ENCODE results near the gene OTOGL.

The OTOGL gene

DNA sequence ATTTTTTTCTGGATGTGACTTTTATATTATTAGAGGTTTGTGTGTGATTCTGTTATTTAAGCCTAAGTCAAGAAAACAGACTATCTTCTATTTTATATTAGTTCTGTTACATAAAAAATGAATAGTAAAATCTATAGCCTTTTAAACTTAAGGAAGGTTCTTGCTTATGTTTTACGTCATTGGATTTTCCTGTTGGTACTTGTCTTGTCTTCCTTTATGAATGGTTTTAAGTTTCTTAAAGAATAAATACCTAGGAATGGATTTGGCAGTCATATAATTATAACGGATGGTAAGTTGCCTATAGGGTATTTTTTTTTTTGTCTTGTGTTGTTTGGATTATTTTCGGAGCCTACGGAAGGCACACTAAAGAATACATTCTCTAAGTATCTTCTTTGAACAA lies 182.9 kb downstream of the OTOGL start:
- no peak overlapping the region for H3K27ac ChIP-seq (ENCODE audit: low read depth, low read length)

DNA sequence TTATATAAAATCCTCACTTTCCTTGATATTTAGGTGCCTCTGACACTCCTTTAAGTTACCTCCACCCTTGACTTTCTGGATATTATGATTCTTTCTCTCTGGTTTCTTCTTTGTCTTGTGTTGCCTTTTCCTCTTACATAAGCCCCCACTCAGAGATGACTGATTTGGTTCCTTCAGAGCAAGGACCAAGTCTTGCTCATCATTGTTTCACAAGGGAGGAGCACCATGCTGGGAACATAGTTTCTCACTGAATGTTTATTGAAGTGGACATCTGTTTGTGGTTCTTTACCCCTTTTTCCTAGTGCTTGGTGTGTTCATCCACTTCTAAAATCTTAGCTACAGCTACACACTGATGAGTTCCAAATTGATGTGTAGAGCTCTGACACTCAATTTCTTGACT lies 183.4 kb downstream of the OTOGL start:
- Histone ChIP-seq H3K9me2 (replicated peaks; ENCODE audit: control insufficient read depth, low read length) (no peaks in the 10 kb centered on the region), H3K36me3 (ENCODE audit: control insufficient read depth, low read length) (no peaks in the 10 kb centered on the region), H4K20me1 (ENCODE audit: control insufficient read depth, insufficient read depth, low read depth, low read length) (no peaks in the 10 kb centered on the region), H3K9me3 (ENCODE audit: control insufficient read depth, insufficient read depth, low read length) (no peaks in the 10 kb centered on the region), H3K4me1 (ENCODE audit: control insufficient read depth, low read length) (no peaks in the 10 kb centered on the region), H3K79me2 (ENCODE audit: control insufficient read depth, low read length) (no peaks in the 10 kb centered on the region), H3K27ac (ENCODE audit: low read depth, low read length) (no peak overlapping the region), H3K4me3 (ENCODE audit: low read length) (no peak overlapping the region), H3K4me2 (ENCODE audit: low read length) (no peak overlapping the region), H3F3A (ENCODE audit: control insufficient read depth, insufficient read depth) (no peaks in the 10 kb centered on the region), H3K27me3 (ENCODE audit: control insufficient read depth, low read length) (no peaks in the 10 kb centered on the region)
- no peak for TF ChIP-seq EZH2phosphoT487 (IDR thresholded peaks at IDR 0.05; ENCODE audit: borderline replicate concordance, low read length)
- TF ChIP-seq, protein P1, sequence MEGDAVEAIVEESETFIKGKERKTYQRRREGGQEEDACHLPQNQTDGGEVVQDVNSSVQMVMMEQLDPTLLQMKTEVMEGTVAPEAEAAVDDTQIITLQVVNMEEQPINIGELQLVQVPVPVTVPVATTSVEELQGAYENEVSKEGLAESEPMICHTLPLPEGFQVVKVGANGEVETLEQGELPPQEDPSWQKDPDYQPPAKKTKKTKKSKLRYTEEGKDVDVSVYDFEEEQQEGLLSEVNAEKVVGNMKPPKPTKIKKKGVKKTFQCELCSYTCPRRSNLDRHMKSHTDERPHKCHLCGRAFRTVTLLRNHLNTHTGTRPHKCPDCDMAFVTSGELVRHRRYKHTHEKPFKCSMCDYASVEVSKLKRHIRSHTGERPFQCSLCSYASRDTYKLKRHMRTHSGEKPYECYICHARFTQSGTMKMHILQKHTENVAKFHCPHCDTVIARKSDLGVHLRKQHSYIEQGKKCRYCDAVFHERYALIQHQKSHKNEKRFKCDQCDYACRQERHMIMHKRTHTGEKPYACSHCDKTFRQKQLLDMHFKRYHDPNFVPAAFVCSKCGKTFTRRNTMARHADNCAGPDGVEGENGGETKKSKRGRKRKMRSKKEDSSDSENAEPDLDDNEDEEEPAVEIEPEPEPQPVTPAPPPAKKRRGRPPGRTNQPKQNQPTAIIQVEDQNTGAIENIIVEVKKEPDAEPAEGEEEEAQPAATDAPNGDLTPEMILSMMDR (IDR thresholded peaks at IDR 0.05; ENCODE audit: low read depth, low read length, poor library complexity, severe bottlenecking): no peak

More for the DNA sequence above, 182.9 kb downstream of the OTOGL start:
- Histone ChIP-seq H3K4me2 (ENCODE audit: low read length) (no peak overlapping the region), H3F3A (ENCODE audit: control insufficient read depth, insufficient read depth) (no peaks in the 10 kb centered on the region), H3K9me2 (replicated peaks; ENCODE audit: control insufficient read depth, low read length) (no peaks in the 10 kb centered on the region), H3K4me3 (ENCODE audit: low read length) (no peak overlapping the region), H3K79me2 (ENCODE audit: control insufficient read depth, low read length) (no peaks in the 10 kb centered on the region), H3K9me3 (ENCODE audit: control insufficient read depth, insufficient read depth, low read length) (no peaks in the 10 kb centered on the region), H3K4me1 (ENCODE audit: control insufficient read depth, low read length) (no peaks in the 10 kb centered on the region), H3K27me3 (ENCODE audit: control insufficient read depth, low read length) (no peaks in the 10 kb centered on the region), H3K36me3 (ENCODE audit: control insufficient read depth, low read length) (no peaks in the 10 kb centered on the region), H4K20me1 (ENCODE audit: control insufficient read depth, insufficient read depth, low read depth, low read length) (no peaks in the 10 kb centered on the region)
- no peak for TF ChIP-seq EZH2phosphoT487 (IDR thresholded peaks at IDR 0.05; ENCODE audit: borderline replicate concordance, low read length)
- TF ChIP-seq, protein P1 (IDR thresholded peaks at IDR 0.05; ENCODE audit: low read depth, low read length, poor library complexity, severe bottlenecking): no peak

DNA sequence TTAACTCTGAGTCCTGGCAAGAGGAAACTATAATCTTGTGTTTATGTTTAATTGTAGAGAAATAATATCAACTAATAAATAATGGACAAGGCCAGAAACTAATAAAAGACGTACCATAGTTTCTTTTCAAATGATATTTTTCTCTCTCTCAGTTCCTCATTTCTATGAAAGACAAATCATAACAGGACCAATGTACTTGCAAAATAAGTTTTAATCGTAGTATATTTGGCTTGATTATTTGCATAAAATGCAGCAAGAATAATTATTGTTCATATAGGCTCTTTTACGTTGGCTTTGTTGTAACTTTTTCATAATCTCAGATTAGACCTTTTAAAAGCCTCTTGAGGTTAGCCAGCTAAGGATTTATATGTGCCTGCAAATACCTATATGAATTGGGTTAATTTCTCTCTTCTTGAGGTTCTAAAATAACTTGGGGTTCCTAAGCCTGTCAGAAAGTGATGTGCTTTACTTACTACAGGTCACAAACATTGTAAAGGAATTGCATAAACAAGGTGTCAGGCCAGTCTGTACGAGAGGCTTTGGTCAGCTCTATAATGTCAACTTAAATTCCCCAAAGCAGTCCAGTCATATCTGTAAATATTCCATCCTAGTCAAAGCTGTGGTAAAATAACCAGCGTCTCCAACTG lies 191.9 kb downstream of the OTOGL start:
- Histone ChIP-seq H3F3A (ENCODE audit: control insufficient read depth, insufficient read depth) (no peaks in the 10 kb centered on the region), H3K27ac (ENCODE audit: low read depth, low read length) (peak overlapping the region; percentile 38), H4K20me1 (ENCODE audit: control insufficient read depth, insufficient read depth, low read depth, low read length) (no peaks in the 10 kb centered on the region), H3K4me1 (ENCODE audit: control insufficient read depth, low read length) (peaks cover 33% of the 10 kb centered on the region), H3K27me3 (ENCODE audit: control insufficient read depth, low read length) (no peaks in the 10 kb centered on the region), H3K9me3 (ENCODE audit: control insufficient read depth, insufficient read depth, low read length) (no peaks in the 10 kb centered on the region), H3K79me2 (ENCODE audit: control insufficient read depth, low read length) (no peaks in the 10 kb centered on the region), H3K4me3 (ENCODE audit: low read length) (peak overlapping the region; percentile 27), H3K4me2 (ENCODE audit: low read length) (peak overlapping the region; percentile 34), H3K9me2 (replicated peaks; ENCODE audit: control insufficient read depth, low read length) (no peaks in the 10 kb centered on the region), H3K36me3 (ENCODE audit: control insufficient read depth, low read length) (no peaks in the 10 kb centered on the region)
- TF ChIP-seq, protein P1 (IDR thresholded peaks at IDR 0.05; ENCODE audit: low read depth, low read length, poor library complexity, severe bottlenecking): no peak
- TF ChIP-seq EZH2phosphoT487 (IDR thresholded peaks at IDR 0.05; ENCODE audit: borderline replicate concordance, low read length): no peak
